Erythroblast (primary cell): Measurements from ENCODE around the gene RERE.
A peak's percentile ranks its signal among the peaks of the same experiment; 100 is the strongest.
"Not testable (repeated sequence)": the region's sequence is repeated elsewhere in the genome, so short reads cannot be mapped to it uniquely, and the experiment has no call there.

Experiments
- DNase-seq, 2 experiments: peaks; one replicate each; lab custom pipeline; 2025; lab: John Stamatoyannopoulos, UW
- GATA1 ChIP-seq: IDR thresholded peaks from 2 replicates; pipeline ENCODE4 v1.6.1; 2011; ENCODE audit warnings: low read depth, mild to moderate bottlenecking, control low read depth, low read length, moderate library complexity
- POLR2A ChIP-seq: IDR thresholded peaks from 2 replicates; pipeline ENCODE4 v1.6.1; 2011; ENCODE audit warnings: mild to moderate bottlenecking, low read length

Gene RERE

DNA sequence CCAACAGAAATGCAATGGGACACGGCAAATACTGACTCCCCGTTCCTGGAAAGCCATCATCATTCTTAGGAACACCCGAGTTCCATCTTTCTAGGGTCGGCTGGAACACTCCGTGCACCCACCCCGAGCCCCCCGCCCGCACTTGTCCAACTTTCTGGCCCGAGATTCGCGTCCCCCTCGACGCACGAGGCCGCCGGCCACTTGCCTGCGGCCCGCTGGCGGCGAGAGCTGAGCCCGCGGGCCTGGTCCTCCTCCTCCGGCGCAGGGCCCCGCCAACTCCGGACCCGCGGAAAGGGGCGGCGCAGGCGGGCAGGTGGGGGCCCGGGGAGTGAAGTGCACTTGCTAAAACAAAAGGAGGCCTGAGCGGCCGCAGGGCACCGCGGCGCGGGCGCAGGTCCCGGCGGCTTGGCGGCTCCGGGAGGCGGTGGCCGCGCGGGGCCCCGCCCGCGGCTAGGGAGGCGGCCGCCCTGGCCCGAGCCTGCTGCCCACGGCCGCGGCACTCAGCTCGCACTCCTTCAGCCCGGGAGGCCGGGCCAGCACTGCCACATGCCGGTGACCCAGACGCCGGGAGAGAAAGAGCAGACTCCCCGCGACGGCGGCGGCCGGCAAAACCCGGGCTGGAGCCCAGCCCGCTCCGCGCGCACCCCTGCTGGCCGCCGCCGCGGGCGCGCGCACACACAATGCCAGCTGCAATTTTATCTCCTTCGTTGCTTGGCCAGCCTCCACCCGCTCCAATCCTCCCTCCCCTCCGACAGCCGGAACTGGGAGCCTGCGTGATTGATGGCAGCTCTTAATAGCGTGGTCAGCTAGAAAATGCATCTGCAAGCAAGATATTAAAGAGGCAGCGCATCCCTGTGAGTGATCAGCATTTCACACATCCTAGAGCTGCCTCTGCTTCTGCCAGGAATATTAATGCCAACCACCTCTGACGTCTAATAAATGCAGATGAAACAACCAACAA is 114.3 kb downstream of the RERE start:
- TF ChIP-seq POLR2A = peak; percentile 62
- TF ChIP-seq GATA1 = no peak
- DNase-seq = peak; percentile 90

DNA sequence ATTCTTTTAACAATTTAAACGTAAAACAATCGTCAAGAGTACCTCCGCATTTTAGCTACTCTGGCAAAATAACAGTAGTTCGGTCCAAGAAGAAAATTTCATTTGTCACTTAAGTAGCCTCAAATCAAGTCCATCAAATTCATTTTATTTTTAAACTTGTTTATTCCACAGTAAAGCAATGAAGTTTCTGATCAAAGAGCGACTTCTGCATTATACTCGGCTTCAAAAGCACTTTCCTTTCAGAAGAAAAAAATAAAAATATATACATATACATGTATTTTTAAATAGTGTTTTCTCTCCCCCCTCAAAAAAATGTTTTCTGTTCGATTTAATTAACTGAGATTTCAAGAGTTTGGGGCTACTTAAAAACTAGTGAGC is 115.0 kb downstream of the RERE start:
- TF ChIP-seq POLR2A (no peak), GATA1 (no peak)
- DNase-seq = peak in 1 of 2 experiments; percentile 45

DNA sequence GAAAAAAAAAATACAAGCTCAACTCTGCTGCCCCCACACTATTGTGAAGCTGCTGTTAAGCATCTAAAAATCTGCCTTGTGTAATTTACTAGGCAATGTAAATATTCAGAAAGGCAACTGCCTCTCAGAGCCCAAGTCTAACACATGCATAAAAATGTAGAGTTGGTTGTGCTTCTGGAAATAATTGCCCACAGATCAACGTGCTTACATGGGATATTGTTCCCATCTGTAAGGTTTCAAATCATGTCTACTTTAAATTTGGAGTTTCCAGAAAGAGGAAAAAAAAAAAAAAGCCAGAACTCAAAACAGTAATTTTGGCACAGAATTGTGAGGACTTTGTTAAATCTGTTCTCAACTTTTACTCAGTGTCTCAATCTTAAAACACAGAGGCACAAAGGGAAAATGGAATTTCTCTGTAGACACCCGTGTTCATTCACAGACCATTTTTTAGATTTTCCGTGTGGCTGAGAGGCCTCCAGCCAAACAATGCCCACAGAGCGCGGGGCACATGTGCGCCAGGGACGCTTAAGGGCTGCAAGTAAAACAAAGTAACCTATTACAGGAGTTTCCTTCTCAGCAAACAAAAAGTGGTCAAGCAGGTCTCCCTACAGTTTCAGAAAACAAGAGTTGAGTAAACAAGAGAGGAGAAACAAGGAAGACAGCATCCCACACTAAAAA is 115.5 kb downstream of the RERE start:
- TF ChIP-seq GATA1 (no peak), POLR2A (no peak)
- peak in 1 of 2 experiments; percentile 43 for DNase-seq

DNA sequence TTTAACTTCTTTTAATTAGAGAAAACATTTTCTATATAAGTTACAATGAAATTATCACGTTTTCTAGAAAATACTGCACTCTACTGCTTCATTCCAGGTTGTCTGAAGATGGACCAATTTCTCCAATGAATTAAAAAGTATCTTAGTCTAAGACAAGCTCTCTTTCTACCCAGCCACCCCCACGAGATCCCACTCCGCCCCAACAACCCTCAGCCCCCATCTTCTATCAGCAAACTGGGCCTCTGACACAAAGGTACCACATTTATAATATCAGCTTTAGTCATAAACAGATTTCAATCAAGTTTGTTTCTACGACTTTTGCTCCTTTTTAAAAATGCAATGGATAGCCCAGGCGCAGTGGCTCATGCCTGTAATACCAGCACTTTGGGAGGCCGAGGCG is 117.8 kb downstream of the RERE start:
- DNase-seq = no peak
- TF ChIP-seq GATA1 (no peak), POLR2A (no peak)

DNA sequence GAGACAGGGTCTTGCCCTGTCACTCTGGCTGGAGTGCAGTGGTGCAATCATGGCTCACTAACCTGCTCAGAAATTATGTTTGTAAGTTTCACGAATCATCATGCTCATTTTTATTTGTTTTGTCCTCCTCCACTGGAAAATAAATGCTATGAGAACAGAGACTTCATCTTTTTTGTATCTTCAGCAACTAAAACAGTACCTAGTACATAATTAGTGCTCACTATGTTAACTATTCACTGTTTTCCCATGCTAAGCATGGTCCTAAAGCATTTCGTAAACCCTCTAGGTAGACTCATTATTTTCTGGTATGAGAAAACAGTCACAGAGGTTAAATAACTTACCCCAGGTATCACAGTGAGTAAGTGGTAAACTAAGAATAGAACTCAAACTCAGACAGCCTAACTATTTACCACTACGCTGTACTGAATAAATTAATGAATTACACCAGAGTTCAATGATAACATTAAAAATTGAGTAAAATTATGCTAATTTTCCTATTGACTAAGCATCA is 118.4 kb downstream of the RERE start:
- TF ChIP-seq POLR2A = no peak
- TF ChIP-seq GATA1 = no peak
- DNase-seq = no peak

DNA sequence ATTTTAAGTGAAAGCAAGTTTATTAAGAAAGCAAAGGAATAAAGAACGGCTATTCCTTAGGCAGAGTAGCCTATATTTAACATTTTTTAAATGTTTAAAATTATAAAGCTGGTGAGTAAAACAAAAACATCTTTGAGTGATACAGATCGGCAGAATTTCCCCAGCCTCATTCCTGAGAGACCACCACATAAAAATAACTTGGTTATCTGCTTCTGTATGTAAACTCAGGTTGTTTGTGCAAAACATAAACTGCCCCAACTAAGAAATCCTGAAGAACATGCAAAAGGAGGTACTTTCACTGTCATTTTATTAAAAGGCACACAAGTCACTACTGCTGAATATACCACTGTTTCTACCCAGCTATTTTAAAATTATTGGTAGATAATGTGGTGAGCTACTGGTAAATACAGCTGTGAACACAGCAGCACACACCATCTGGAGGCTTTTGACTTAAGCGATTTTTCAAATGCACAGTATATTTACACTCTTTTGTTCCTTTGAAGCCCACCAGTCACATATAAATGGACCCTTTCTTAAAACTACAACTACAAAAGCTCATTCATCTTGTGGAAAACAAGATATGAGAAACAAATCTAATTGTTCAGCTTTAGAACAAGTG is 119.3 kb downstream of the RERE start:
- no peak for DNase-seq
- TF ChIP-seq POLR2A (no peak), GATA1 (no peak)

DNA sequence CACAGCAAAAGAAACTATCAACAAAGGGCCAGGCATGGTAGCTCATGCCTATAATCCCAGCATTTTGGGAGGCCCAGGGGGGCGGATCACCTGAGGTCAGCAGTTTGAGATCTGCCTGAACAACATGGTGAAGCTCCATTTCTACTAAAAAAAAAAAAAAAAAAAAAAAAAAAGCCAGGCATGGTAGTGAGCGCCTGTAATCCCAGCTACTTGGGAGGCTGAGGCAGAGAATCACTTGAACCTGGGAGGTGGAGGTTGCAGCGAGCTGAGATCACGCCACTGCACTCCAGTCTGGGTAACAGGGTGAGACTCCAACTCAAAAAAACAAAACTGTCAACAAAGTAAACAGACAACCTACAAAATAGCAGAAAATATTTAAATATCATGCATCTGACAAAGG is 122.0 kb downstream of the RERE start:
- DNase-seq = not testable (repeated sequence)

DNA sequence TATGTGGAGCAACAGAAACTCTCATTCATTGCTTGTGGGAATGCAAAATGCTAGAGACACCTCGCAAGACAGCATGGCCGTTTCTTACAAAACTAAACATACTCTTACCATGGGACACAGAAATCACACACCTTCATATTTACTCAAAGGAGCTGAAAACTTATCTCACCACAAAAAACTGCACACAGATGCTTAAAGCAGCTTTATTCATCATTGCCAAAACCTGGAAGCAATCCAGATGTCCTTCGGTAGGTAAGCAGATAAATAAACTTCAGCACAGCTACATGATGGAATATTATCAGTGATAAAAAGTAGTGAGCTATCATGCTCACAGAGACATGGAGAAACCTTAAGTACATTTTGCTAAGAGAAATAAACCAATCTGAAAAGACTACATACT is 124.3 kb downstream of the RERE start:
- DNase-seq = peak in 1 of 2 experiments; percentile 5
- TF ChIP-seq GATA1 (no peak), POLR2A (no peak)

DNA sequence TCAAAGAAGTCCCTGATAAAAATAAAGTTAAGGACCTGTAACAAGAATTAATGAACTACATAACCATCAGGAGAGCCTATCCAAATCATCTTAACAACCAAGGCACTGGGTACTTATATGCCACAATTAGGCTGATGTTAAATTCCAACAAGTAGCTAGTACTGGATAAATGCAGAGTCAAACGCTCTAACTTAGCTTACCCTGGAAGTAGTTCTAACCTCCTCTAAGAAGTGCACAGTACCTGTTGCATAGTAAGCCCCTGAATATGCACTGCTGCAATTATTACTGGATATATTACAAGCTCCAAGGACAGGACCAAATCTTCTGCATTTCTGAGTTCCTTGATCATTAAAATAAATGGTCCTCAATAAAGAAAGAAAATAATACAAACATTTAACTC is 125.8 kb downstream of the RERE start:
- TF ChIP-seq POLR2A = no peak
- DNase-seq = no peak

DNA sequence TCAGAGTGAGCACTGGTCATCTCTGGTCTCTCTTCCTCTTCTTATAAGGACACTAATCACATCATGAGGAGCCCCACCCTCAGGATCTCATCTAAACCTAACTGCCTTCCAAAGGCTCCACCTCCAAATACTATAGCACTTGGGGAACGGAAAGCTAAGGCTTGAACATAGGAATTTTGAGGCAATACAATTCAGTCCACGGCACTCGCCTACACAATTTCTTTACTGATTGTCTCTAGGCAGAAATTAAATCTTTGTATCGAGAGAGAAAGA is 127.3 kb downstream of the RERE start:
- no peak for DNase-seq
- no peak for TF ChIP-seq POLR2A
- no peak for TF ChIP-seq GATA1

DNA sequence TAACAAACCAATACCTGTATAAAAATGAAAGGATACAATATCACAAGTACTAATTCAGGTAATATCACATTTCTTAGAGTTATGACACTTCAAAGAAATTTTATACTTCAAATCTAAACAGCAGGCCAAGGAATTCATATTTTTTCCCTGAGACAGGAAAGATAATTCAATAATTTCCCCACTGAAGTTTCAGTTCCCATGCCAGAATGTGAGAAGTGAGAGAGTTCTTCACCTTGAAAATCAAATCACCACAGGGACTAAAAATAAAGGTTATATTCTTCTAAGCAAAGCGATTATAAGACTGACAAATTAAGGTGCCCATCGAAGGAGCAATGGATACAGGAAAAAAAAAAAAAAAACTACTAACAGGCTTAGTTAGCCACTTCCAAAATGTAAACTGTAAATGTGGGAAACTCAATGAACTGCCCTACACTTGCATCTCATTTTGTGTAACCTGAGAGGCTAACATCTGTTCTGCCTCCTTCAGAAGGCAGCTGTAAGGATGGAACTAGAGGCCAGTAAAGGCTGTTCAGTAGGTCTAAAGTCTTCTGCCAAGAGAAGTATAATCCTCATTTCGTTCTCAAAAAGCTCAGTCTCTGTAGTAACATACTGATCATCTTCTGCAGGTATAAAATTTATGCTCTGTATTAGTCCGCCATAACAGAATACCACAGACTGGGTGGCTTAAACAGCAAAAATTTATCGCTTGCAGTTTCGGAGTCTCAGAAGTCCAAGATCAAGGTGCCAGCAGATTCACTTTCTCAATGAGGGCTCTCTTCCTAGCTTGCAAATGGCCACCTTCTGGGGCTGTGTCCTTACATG is 127.8 kb downstream of the RERE start:
- no peak for DNase-seq
- TF ChIP-seq GATA1 = no peak
- no peak for TF ChIP-seq POLR2A

DNA sequence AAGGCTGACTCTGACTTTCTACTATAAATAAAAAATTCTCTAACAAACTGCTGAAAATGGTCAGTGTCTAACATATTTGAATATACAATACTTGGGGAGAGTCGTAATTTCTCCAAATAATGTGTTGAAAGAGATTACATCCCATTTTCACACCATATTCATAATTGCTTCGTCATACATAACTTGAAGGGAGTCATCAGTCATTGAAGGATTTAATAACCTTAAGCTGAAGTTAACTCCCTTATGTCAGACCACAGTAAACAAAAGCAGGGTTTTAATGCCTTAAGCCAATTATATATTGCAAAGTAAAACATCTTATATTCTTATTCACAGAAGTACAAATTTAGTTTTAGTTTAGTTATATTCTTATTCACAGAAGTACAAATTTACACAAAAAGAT is 129.9 kb downstream of the RERE start:
- TF ChIP-seq GATA1 (no peak), POLR2A (no peak)
- DNase-seq = no peak

DNA sequence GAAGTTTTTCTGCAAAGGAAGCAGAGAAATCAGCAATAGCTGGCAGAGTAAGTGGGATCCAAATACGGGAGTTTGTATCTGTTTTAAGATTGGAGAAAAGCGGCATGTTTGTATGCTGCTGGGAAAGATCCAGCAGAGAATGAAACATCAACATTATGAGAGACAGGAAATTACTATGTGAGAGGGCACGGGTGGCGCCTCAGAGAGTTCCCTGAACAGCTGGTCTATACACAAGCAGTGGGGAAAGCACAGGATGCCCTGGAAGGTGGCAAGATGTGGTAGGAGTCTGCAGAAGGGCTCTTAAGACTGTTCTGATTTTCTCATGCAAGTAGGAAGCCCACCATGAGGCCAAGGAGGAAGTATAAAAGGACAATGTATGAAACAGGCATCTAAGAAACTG is 130.4 kb downstream of the RERE start:
- DNase-seq = no peak
- no peak for TF ChIP-seq GATA1
- no peak for TF ChIP-seq POLR2A

DNA sequence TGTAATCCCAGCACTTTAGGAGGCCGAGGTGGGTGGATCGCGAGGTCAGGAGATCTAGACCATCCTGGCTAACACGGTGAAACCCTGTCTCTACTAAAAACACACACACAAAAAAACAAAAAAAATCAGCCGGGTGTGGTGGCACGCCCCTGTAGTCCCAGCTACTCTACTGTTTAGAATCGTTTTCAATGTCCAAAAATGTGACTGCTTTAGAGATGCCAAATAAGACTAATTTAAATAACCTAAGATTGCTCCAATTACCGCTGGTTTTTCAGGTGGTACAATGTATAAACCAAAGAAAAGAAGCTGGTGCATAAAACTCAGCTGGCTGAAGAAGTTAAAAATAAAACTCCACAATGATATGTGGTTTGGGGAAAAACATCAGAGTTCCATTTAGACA is 132.0 kb downstream of the RERE start:
- DNase-seq = no peak
- TF ChIP-seq GATA1 (no peak), POLR2A (no peak)
